Adipose tissue (tissue), 3 donors: Measurements from ENCODE around the gene HECW1. TPM values are rescaled to one million over a fixed set of nuclear protein-coding genes. Genes with fewer than 3 reads are reported as not detected.

Source experiments
- H3K27ac ChIP-seq: one replicate; pipeline ENCODE4 v1.5.1; 2013; ENCODE audit warnings: low read depth, low read length
- WGBS, 3 donors: extraction: QIAGEN DNeasy Blood & Tissue Kit; methylation state at CpG; one replicate each; pipeline ENCODE4 v1.1.7; 2013; 5-methylcytosine and 5-hydroxymethylcytosine counted together
- polyA plus RNA-seq, 3 donors: library from polyadenylated mRNA; stranded (reverse); fragments of 200-250 nt; gene quantifications; one replicate each; pipeline ENCODE4 v1.2.3, GENCODE V29; 2013
- donor health status: healthy with polysubstance abuse.
- donor health status: Bipolar disorder and iron deficiency.
- donor health status: healthy.

HECW1 gene
- polyA plus RNA-seq, 3 donors = 0.12 to 0.22 TPM; not detected in 1

DNA sequence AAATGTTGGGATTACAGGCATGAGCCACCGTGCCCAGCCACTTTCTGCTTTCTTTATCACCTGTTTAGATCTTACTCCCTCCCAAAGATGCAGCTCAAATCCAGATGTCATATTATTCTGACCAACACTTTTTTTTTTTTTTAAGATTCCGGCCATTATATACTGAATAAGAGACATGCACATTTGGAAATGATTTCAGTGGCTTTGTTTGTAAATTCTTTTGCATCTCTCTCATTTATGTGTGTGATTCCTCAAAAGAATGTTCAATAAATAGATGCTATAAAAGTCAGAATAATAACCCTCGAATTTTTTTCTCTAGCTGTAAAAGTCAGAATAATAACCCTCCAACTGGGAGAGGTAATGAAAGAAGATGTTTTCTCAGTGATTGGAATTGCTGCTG, 25.4 kb downstream of the HECW1 start:
- no peak overlapping the region for H3K27ac ChIP-seq
- WGBS, 3 donors = 66 to 76% (median 74%) methylated on average over 3 of the region's 3 CpGs

DNA sequence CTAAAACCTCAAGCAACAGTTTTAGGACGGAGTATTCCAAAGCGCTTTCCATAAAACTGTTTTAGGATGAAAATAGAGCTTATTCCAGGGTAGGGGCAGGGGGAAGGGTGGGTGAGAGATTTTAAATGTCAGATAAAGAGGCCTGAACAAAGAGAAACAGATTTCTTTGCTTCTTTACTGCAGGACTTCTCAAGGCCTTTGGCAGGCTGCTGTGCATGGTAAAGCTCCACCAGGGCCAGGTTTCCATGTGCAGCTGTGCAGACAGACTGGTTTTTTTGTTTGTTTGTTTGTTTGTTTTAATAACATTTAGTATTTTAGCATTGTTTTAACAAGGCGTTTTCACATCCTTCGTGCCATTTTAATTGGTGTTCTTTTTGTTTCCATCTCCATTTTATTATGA, 26.3 kb downstream of the HECW1 start:
- H3K27ac ChIP-seq = no peak overlapping the region
- WGBS, 3 donors = 71 to 92% (median 83%) methylated on average over 4 of the region's 4 CpGs

DNA sequence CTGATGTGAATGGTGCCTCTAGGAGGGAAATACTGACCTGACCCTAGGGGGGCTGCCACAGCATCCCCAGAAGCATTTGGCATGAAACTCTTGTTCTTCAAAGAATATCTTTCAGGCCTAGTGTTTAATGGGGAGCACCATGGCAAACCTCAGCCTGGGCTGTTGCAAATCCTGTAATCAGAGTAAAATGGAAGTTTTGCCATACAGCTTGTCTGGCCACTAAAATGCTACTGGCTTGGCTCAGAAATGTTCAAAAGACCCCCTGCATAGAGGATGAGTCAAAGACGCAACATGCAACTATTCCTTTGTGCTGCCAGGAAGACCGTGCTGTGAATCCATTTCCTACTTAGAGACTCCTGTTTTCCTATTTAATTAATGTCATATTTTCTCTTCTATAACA, 26.7 kb downstream of the HECW1 start:
- H3K27ac ChIP-seq = no peak overlapping the region
- 74 to 79% (median 76%) methylated on average over 2 of the region's 2 CpGs for WGBS, 3 donors

DNA sequence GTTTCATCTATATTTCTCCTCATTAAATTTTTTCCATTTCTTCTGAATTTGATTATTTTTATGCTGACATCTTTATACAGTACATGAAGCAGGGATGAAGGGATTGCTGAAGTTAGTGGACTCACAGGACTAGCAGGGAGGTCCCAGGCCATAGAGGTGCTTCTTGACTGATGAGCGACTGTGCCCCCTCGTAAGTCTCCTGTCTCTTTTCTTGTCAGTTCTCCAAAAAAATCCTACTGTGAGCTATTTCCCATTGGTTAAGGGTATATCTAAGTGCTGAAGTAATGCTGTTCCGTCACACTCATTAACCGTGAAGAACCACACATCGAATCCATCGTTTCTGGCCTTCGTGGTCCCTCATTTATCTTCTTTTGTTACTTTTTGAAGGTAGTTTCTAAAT, 27.7 kb downstream of the HECW1 start:
- WGBS, 3 donors = 90 to 97% (median 95%) methylated on average over 7 of the region's 7 CpGs
- no peak overlapping the region for H3K27ac ChIP-seq

DNA sequence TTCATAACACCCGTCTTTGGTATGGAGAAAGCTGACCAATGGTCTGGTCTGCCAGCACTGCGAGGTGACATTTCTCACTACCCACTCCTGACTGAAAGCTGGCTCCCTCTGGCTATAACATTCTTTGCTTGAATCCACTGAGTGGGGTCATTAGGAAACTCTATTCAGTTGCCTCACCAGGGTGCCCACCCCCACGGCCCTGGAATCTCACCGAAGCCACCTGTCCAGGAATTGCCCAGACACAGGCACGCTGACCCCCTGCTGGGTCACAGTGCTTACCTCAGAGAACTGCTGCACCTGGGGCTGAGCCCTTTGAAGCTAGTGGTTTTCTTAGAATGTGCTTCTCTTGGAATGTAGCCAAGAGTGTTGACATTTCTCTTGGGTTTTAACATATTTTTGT, 28.6 kb downstream of the HECW1 start:
- no peak overlapping the region for H3K27ac ChIP-seq
- WGBS, 3 donors = 48 to 79% (median 77%) methylated on average over 5 of the region's 5 CpGs

DNA sequence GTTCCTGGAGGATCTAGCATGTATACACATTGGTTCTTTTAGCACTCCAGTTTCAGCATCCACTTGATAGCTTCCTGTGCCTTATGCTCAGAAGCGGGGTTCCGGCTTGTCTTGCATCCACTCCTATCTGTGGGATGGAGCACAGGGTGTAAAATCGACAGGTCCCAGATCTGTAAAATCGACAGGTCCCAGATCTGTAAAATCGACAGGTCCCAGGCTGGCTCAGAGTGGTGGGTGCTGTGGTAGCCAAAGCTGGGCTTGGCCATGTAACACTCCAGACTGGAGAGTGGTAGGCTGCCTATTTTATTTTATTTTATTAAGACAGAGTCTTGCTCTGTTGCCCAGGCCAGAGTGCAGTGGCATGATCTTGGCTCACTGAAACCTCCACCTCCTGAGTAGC, 30.3 kb downstream of the HECW1 start:
- no peak overlapping the region for H3K27ac ChIP-seq
- WGBS, 3 donors = 82 to 97% (median 92%) methylated on average over 5 of the region's 5 CpGs

DNA sequence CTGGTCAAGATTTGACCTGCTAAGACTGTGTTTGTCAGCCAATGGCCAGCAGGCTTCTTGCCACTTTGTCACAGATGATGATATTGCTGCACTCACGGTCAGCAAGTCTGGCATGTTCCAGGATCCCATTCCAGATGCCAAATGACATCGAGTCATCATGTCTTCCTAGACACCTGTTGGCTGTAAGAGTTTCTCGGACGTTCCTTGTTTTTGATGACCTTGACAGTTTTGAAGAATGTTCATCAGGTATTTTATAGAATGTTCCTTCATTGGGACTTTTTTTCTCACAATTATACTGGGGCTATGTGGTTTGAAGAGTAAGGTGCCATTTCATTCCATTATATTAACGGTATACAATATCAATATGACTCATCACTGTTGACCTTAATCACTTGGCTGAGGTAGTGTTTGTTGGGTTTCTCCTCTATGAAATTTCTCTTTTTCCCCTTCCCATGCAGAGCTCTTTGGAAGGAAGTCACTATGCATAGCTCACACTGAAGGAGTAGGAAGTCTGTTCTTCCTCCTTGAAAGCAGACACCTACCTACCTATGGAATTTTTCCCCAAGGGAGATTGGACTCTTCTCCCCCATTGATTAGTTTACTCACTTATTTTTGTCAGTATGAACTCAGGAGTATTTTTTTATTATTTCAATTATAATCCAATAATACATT, 31.6 kb downstream of the HECW1 start:
- 70 to 89% (median 79%) methylated on average over 5 of the region's 5 CpGs for WGBS, 3 donors

DNA sequence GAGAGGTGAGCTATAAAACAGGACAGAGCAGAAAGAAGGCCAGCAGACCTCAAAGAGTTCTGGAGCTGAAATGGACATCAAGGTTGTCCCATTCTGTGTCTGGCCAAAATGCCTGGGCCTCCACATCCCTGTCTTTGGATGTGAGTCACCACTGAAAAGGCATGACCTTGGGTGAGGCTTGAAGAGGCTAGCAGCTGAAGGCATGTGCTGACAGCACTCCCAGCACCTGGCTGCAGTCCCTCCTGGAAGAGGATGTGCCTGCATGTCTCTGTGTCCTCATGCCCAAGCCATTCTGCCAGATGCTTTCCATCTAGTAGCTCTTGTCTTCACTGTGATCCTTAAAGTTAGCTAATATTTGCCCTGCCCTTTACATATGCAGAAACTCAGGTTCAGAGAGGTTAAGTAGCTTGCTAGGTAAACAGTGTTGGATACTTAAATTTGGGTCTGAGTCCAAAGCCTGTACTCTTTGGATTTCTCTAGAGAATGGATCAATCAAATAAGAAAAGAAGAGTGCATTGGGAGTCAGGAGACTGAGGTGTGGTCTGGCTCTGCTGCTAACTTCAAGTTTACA, 35.8 kb downstream of the HECW1 start:
- no peak overlapping the region for H3K27ac ChIP-seq

More for the DNA sequence above, 31.6 kb downstream of the HECW1 start:
- no peak overlapping the region for H3K27ac ChIP-seq

DNA sequence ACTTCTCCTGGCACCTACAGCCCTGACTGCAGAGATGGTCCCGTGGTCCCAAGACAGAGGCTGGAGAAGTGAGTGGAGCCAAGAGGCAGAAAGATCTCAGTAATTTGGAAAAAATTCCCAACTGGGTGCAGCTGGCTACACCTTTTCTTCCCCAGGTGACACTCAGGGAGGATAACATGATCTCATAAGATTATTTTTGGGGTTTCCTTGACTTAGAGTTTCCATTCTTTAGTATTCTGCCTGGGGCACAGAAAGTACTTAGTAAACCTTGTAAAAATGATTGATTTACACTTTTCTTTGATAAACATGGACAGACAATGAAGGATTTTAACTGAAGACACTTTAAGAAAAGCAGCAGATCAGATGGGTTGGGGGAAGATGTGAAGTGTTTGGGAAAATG, 38.6 kb downstream of the HECW1 start:
- no peak overlapping the region for H3K27ac ChIP-seq
- 76 to 87% (median 79%) methylated on average over 1 of the region's 1 CpG for WGBS, 3 donors

DNA sequence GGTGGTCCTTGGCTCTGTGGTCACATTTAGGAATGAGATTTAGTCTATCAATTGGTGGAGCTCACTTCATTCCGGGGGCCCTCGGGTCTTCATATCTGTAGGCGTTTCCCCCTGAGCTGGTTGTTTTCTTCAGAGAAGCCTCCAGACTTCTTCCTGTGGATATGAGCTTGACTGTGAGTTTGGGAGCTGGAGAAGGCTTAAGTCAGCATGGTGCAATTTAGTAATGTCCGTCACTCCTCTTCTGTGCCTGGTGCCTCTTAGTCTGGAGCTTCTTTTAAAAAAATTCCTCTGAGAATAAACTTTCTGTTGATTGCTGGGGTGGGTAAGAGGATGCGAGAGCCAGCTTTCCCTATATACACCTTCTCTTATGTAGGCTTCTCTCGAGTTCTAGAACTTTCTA, 40.2 kb downstream of the HECW1 start:
- WGBS, 3 donors = 64 to 72% (median 65%) methylated on average over 6 of the region's 6 CpGs
- no peak overlapping the region for H3K27ac ChIP-seq

DNA sequence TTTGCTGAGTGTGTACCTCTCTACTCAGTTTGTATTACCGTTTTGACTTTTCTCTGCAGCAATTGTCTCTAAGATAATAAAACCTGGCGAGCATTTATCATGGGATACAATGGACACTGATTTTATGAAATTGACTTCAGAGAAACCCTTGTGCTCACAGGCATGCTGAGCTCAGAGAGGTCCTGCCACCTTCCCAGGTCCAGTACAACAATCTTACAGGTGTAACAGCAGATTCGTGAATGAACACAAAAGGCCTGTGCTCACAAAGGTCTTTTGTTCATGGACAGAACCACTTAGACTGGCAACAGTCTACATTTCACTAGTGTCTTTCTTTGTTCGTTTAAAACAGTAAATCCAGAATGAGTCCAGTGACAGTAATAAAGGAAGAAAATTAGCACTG, 43.2 kb downstream of the HECW1 start:
- no peak overlapping the region for H3K27ac ChIP-seq
- WGBS, 3 donors = 29 to 75% (median 73%) methylated on average over 4 of the region's 4 CpGs

DNA sequence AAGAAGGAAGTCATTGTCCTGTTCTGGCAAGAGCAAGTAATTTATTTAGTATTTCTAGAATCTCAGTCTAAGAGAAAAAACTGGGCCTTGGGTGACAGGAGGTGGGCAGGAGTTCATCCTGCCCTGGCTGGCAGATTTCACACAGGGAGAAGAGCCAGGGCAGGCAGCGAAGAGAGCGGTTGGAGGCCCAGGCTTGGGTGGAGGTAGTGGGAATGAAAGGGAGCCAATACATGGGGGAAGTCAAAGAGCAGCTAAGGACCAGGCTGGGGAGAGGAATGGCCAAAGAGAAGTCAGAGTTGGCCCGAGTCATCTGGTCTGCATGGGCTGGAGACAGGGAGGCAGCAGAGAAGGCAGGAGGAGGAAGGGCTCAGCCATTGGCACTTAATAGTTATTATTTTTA, 51.4 kb downstream of the HECW1 start:
- 86 to 89% (median 88%) methylated on average over 3 of the region's 3 CpGs for WGBS, 3 donors
- H3K27ac ChIP-seq = no peak overlapping the region

DNA sequence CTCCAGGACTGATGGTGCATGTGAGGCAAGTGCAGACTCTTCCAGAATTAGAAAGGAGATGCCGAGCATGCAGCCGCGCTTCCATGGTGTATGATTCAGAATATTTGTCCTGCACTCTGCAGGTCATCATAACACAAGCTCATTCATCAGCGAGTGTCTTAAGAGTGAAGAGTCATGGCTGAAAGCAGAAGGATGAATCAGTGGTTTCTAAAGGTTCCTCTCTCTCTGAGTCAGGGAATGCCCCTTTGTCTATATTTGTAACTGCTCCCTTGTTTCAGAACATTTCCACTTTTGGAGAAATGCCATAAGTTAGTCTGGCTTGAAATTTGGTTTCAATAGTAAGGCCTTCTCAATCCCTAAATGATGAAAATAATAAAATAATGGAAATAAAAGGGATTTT, 52.3 kb downstream of the HECW1 start:
- 61 to 82% (median 74%) methylated on average over 4 of the region's 4 CpGs for WGBS, 3 donors

DNA sequence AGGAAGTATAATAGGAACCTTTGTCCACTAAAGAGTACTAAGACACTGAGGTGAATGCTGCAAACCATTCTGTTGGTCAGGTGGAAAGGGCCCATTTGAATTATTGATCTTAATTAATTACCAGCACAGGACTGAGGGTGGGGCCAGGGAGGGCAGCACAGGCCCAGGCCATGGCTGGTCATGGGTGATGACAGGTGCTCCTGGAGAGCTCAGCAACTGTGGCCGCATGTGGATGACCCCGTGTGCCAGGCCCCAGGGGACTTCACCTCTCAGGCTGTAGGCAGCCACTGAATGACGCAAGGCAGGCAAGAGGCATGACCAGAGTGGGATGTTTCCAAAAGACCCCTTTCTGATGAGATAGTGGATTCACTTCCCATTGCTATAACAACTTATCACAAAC, 54.2 kb downstream of the HECW1 start:
- H3K27ac ChIP-seq = no peak overlapping the region
- WGBS, 3 donors = 86 to 91% (median 90%) methylated on average over 3 of the region's 3 CpGs

More for the DNA sequence above, 52.3 kb downstream of the HECW1 start:
- H3K27ac ChIP-seq = no peak overlapping the region

DNA sequence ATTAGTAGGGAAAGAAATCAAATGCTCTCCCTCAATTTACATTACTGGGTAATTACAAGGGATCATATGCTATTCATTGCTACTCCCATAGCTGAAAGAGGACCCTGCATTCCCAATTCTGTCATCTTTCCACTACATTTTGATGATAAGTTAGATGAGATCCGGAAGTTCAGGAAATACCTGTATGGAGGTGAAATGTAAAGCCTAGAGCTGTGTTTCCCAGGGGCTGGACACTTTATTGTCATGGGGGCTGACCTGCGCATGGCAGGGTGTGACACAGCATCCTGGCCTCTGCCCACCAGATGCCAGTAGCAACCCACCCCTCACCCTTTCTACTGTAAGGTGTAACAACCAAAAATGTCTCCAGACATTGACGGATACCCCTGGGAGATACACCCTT, 56.6 kb downstream of the HECW1 start:
- no peak overlapping the region for H3K27ac ChIP-seq
- WGBS, 3 donors = 82 to 86% (median 86%) methylated on average over 3 of the region's 3 CpGs

DNA sequence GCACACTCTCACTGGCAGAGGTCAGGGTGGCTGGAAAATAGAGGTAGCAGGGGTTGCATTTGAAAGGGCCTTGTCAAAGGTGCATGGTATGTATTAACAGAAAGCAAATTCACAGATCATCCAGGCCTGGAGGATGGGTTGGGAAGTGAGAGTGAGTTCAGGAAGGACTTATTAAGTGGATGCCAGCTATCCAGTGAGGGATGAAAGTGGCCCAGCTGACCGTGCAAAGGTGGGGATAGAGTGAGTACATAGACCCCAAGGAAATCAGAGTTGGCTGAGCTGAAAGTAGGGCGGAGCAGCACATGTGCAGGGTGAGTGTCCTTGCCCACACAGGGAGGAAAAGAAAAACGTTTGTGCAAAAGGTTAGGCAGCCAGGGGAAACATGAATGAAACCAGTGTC, 58.1 kb downstream of the HECW1 start:
- no peak overlapping the region for H3K27ac ChIP-seq
- WGBS, 3 donors = 29 to 52% (median 49%) methylated on average over 3 of the region's 3 CpGs

DNA sequence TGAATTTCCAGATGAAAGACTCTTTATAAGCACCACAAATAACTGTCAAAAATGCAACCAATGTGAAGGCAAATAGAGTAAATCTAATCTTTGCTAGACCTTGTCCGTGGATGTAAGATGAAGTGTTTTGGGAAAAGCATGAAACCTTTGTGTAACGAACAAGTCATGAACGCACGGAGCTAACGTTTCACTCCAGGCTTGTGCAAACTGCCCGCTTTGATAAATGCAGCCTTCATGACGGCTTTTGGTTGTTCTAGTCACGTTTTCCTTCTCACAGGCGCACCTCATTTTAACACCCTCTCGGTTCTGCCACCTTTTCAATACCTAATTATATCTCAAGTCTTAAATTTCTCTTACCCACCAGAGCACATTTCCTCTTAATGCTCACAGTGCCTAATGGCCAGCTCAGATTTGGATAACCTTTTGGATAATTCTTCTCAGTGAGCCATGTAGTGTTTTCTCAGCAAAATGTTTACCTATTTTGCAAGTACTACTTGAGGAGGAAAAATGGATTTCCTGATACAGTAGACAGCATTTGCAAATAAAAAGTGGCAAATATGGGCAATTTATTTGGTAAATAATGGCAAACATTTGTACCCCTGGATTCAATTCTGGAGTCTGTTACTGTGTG, 63.2 kb downstream of the HECW1 start:
- no peak overlapping the region for H3K27ac ChIP-seq
- 37 to 82% (median 79%) methylated on average over 10 of the region's 10 CpGs for WGBS, 3 donors

DNA sequence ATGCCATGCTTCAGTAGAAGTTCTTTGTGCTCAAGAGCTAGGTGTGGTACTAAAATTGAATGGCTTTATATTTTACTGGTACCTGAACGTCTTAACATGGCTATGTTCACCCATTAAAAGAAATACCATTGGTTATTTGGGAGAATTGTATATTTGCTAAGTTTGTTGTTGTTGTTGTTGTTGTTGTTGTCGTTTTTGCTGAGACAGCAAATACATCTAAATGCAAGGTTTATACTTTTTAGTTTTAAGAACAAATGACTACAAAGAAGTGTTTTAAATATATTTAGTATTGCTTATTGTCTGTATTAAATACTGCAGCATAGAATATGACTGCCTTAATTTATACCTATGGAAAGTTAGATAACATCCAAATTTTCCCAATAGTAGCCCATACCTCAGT, 66.9 kb downstream of the HECW1 start:
- 55 to 64% (median 60%) methylated on average over 2 of the region's 2 CpGs for WGBS, 3 donors
- H3K27ac ChIP-seq = no peak overlapping the region

DNA sequence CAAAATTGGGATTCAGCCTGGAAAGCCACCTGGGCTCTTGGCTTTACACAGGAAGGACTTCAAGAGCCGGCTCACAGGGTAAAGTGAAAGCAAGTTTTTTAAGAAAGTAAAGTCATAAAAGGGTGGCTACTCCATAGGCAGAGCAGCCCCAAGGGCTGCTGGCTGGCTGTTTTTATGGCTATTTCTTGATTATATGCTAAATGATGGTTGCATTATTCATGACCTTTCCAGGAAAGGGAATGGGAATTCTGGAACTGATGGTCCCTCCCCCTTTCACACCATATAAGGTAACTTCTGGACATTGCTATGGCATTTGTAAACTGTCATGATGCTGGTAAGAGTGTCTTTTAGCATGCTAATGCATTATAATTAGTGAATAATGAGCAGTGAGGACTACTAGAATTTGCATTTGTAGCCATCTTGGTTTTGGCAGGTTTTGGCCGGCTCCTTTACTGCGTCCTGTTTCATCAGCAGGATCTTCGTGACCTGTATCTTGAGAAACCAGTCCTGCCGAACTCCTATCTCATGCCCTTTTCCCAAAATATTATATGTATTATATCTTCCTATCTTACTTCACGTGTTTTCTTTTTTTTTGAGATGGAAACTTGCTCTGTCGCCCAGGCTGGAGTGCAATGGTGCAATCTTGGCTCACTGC, 80.5 kb downstream of the HECW1 start:
- H3K27ac ChIP-seq = no peak overlapping the region
- 90 to 91% (median 90%) methylated on average over 7 of the region's 7 CpGs for WGBS, 3 donors

DNA sequence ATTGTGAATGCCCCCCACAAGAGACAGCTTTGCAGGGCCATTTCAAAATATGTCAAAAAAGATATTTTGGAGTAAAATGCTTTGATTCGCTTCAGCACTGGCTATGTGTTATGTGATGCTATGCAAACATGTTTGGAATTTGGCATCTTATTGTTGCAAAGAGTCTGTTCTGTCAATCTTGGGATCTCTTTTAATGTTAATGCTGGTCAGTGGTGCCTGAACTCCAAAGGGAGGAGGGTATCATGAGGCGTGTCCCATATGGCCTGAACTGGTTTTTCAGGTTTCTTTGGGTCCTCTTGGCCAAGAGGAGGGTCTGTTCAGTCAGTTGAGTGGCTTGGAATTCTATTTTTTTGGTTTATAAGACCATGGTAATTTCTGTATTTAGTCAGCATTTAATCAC, 81.4 kb downstream of the HECW1 start:
- H3K27ac ChIP-seq = no peak overlapping the region
- 26 to 63% (median 57%) methylated on average over 2 of the region's 2 CpGs for WGBS, 3 donors
